A549 (cell line): ENCODE measurements around the gene MBD3L5. TPM values are rescaled to one million over a fixed set of nuclear protein-coding genes. Genes with fewer than 3 reads are reported as not detected.

Experiments
- ATAC-seq, 2 experiments: fragments of 200-7000 bp in 1 of 2; fragments of >200 bp in 1 of 2; cut with Nextera tagmentation in 1 of 2; cut with Tn5 transposase in 1 of 2; 3 replicates each; pipeline versions ENCODE4 v1.8.0 to v1.9.1; 2018 to 2020; ENCODE audit warnings: mild to moderate bottlenecking in 1 of 2, moderate library complexity in 1 of 2
- CTCF ChIA-PET: fragments of 300-600 bp; sonication (Branson Sonifier 250); formaldehyde crosslinking; extraction: SDS; loops from one replicate; lab custom pipeline; 2021; ENCODE audit warnings: antibody characterized with exemption, inconsistent platforms; lab: Yijun Ruan, JAX
- POLR2A ChIA-PET: fragments of 350-600 bp; formaldehyde crosslinking; extraction: SDS; loops from one replicate; lab custom pipeline; 2021; ENCODE audit warnings: antibody characterized with exemption, inconsistent platforms; lab: Yijun Ruan, JAX
- DNase-seq, 2 experiments: peaks; one replicate each; pipeline versions ENCODE4 v3.0.0 to v3.0.0-alpha.2; 2011 to 2016; ENCODE audit warnings: low read depth in 1 of 2, low spot score in 1 of 2
- FAIRE-seq: peaks from 2 replicates; lab custom pipeline; 2011; peaks lifted over from hg19 to GRCh38; lab: Jason Lieb, UNC
- H3K27ac ChIP-seq, 2 experiments: fragments of >200 bp; sonication (Bioruptor Twin); formaldehyde crosslinking; 3 replicates each; pipeline ENCODE4 v1.5.1; 2016 to 2017
- H3K4me1 ChIP-seq: fragments of >200 bp; sonication (Bioruptor Twin); formaldehyde crosslinking; 3 replicates; pipeline ENCODE4 v1.6.1; 2016
- H3K4me2 ChIP-seq: fragments of >200 bp; sonication (Bioruptor Twin); formaldehyde crosslinking; 3 replicates; pipeline ENCODE4 v1.6.1; 2016
- H3K4me3 ChIP-seq: fragments of >200 bp; sonication (Bioruptor Twin); formaldehyde crosslinking; 3 replicates; pipeline ENCODE4 v1.5.1; 2016
- H3K9me3 ChIP-seq: fragments of >200 bp; sonication (Bioruptor Twin); formaldehyde crosslinking; 3 replicates; pipeline ENCODE4 v1.6.1; 2016
- ATOH8 ChIP-seq: fragments of 250-450 bp; sonication (Bioruptor Pico); IDR thresholded peaks from 2 replicates; pipeline ENCODE4 v1.5.0; 2020; ENCODE audit warnings: low read depth, mild to moderate bottlenecking, moderate library complexity
- BCL3 ChIP-seq: fragments of >200 bp; sonication (Bioruptor Twin); formaldehyde crosslinking; IDR thresholded peaks from 3 replicates; pipeline ENCODE4 v1.6.1; 2016
- CBX2 ChIP-seq: fragments of 200-600 bp; sonication (generic); IDR thresholded peaks from 2 replicates; pipeline ENCODE4 v1.6.1; 2016; ENCODE audit warnings: low read depth, mild to moderate bottlenecking, borderline replicate concordance
- CBX8 ChIP-seq: fragments of 200-600 bp; sonication (generic); IDR thresholded peaks from 2 replicates; pipeline ENCODE4 v1.6.1; 2016
- E2F6 ChIP-seq: IDR thresholded peaks from 2 replicates; pipeline ENCODE4 v1.6.1; 2012; ENCODE audit warnings: low read depth, borderline replicate concordance
- ELK1 ChIP-seq: fragments of 150-350 bp; IDR thresholded peaks from 2 replicates; pipeline ENCODE4 v1.6.1; 2014; ENCODE audit warnings: low read depth, mild to moderate bottlenecking, low read length
- FOSB ChIP-seq: fragments of 250-450 bp; sonication (Bioruptor Pico); IDR thresholded peaks from 2 replicates; pipeline ENCODE4 v1.5.0; 2020; ENCODE audit warnings: mild to moderate bottlenecking, moderate library complexity
- FOSL2 ChIP-seq, 2 experiments: fragments of 450-650 bp in 1 of 2; fragments of >200 bp in 1 of 2; sonication (Bioruptor Twin) in 1 of 2; formaldehyde crosslinking; IDR thresholded peaks; 2 replicates each; pipeline versions ENCODE4 v1.5.0 to v1.6.1; 2016 to 2020; ENCODE audit warnings: mild to moderate bottlenecking in 1 of 2, moderate library complexity in 1 of 2
- HMGXB4 ChIP-seq: fragments of 250-450 bp; sonication (Bioruptor Pico); IDR thresholded peaks from 2 replicates; pipeline ENCODE4 v1.5.0; 2021; ENCODE audit warnings: mild to moderate bottlenecking, moderate library complexity, borderline replicate concordance
- JUN ChIP-seq, 2 experiments: fragments of >200 bp; sonication (Bioruptor Twin); formaldehyde crosslinking; IDR thresholded peaks; 2 replicates in 1 of 2; 3 replicates in 1 of 2; pipeline ENCODE4 v1.6.1; 2016 to 2017
- JUNB ChIP-seq: fragments of >200 bp; sonication (Bioruptor Twin); formaldehyde crosslinking; IDR thresholded peaks from 2 replicates; pipeline ENCODE4 v1.6.1; 2016
- KDM5A ChIP-seq: fragments of 200-600 bp; sonication (generic); IDR thresholded peaks from 2 replicates; pipeline ENCODE4 v1.6.1; 2016; ENCODE audit warnings: antibody characterized with exemption, mild to moderate bottlenecking
- MAFK ChIP-seq: fragments of 450-650 bp; IDR thresholded peaks from 2 replicates; pipeline ENCODE4 v1.6.1; 2014; ENCODE audit not compliant: partially characterized antibody
- POLR2A ChIP-seq: IDR thresholded peaks from 2 replicates; pipeline ENCODE4 v1.6.1; 2012; ENCODE audit warnings: mild to moderate bottlenecking, low read length
- RAD21 ChIP-seq, 2 experiments: fragments of >200 bp in 1 of 2; sonication (Bioruptor Twin) in 1 of 2; formaldehyde crosslinking in 1 of 2; IDR thresholded peaks in 1 of 2; conservative IDR thresholded peaks in 1 of 2; 2 replicates in 1 of 2; 3 replicates in 1 of 2; pipeline ENCODE4 v1.6.1; 2012 to 2018; ENCODE audit warnings: inconsistent platforms in 1 of 2
- RARB ChIP-seq: fragments of 250-450 bp; sonication (Bioruptor Pico); IDR thresholded peaks from 2 replicates; pipeline ENCODE4 v1.8.0; 2021; ENCODE audit warnings: mild to moderate bottlenecking, moderate library complexity
- REST ChIP-seq: fragments of 200-600 bp; sonication (generic); IDR thresholded peaks from 2 replicates; pipeline ENCODE4 v1.6.1; 2016; ENCODE audit warnings: antibody characterized with exemption, mild to moderate bottlenecking, moderate library complexity
- RFX5 ChIP-seq: fragments of 450-650 bp; IDR thresholded peaks from 2 replicates; pipeline ENCODE4 v1.7.1; 2014; ENCODE audit warnings: antibody characterized with exemption, mild to moderate bottlenecking, moderate library complexity
- TFCP2L1 ChIP-seq: fragments of 250-450 bp; sonication (Bioruptor Pico); IDR thresholded peaks from 2 replicates; pipeline ENCODE4 v1.5.0; 2021; ENCODE audit warnings: mild to moderate bottlenecking
- TP53 ChIP-seq: fragments of 250-450 bp; sonication (Bioruptor Pico); IDR thresholded peaks from 2 replicates; pipeline ENCODE4 v1.5.0; 2021; ENCODE audit warnings: mild to moderate bottlenecking, moderate library complexity
- WGBS: methylation state at CpG from one replicate; pipeline ENCODE4 v1.1.6; 2017; ENCODE audit errors: missing lambda C conversion rate; 5-methylcytosine and 5-hydroxymethylcytosine counted together
- polyA plus RNA-seq, 4 experiments: library from polyadenylated mRNA; depleted of rRNA in 3 of 4; stranded (reverse); fragments of >200 nt; fragmentation: RNase III in 1 of 4; extraction: RNeasy Plus Mini Kit Qiagen cat#74134 plus additional on column Dnase treatment in 1 of 4; gene quantifications; 2 replicates in 3 of 4; 3 replicates in 1 of 4; pipeline ENCODE4 v1.2.3, GENCODE V29; 2011 to 2017

Gene MBD3L5
- polyA plus RNA-seq, 2 of the 4 experiments (the other 2 are of a cell fraction), result not detected

GRCh38 chr19:6996810-6997209 lies 33.6 kb upstream of the MBD3L5 start (continued):
- TF ChIP-seq REST, result no peak
- no peak for TF ChIP-seq BCL3
- no peak for TF ChIP-seq ELK1

- no peak for ATAC-seq
- H3K27ac ChIP-seq, result no peak overlapping the region
- FAIRE-seq, result no peak
- ChIA-PET CTCF (interaction anchor here (0.6 kb wide), 1 partner anchor 654 kb away, joined by 3 read pairs; no protein-coding TSS in a partner anchor), POLR2A (no interaction called here)
- no peaks in the 10 kb centered on the region for H3K9me3 ChIP-seq
- H3K4me1 ChIP-seq, result no peaks in the 10 kb centered on the region
- no peak for DNase-seq
- no peak overlapping the region for H3K4me3 ChIP-seq
- no peak overlapping the region for H3K4me2 ChIP-seq
- WGBS, result 65% methylated on average over 15 of the region's 15 CpGs
- no peak for TF ChIP-seq RAD21 (conservative IDR thresholded peaks at IDR 0.05 in 1 of 2, IDR thresholded peaks at IDR 0.05 in 1 of 2)
- TF ChIP-seq POLR2A, result no peak
- no peak for TF ChIP-seq E2F6
- TF ChIP-seq ATOH8 (CRISPR knock-in tag), result no peak
- TF ChIP-seq FOSL2 (IDR thresholded peaks at IDR 0.05), result no peak
- TF ChIP-seq FOSL2 (CRISPR knock-in tag; IDR thresholded peaks at IDR 0.05), result 0 out of 2 replicates have a peak, but pooled peaks have one; percentile 16
- no peak for TF ChIP-seq KDM5A
Observed at GRCh38 chr19:6997679-6998445, 32.5 kb upstream of the MBD3L5 start.

GRCh38 chr19:6999933-7000332 lies 30.4 kb upstream of the MBD3L5 start:
- ATAC-seq (no peak), DNase-seq (no peak), FAIRE-seq (no peak)
- WGBS, result 4% methylated on average over 7 of the region's 7 CpGs
- no peak overlapping the region for H3K27ac ChIP-seq
- no peaks in the 10 kb centered on the region for H3K4me1 ChIP-seq
- ChIA-PET POLR2A (no interaction called here), CTCF (no interaction called here)
- TF ChIP-seq RFX5 (no peak), JUN (IDR thresholded peaks at IDR 0.05) (no peak), TP53 (CRISPR knock-in tag) (no peak), FOSB (no peak), RARB (CRISPR knock-in tag) (no peak), FOSL2 (IDR thresholded peaks at IDR 0.05) (no peak), FOSL2 (CRISPR knock-in tag; IDR thresholded peaks at IDR 0.05) (no peak), JUNB (no peak), TFCP2L1 (CRISPR knock-in tag) (no peak), MAFK (no peak), RAD21 (conservative IDR thresholded peaks at IDR 0.05 in 1 of 2, IDR thresholded peaks at IDR 0.05 in 1 of 2) (no peak), ELK1 (no peak), CBX2 (no peak), HMGXB4 (CRISPR knock-in tag) (no peak), CBX8 (no peak), BCL3 (no peak)
- H3K9me3 ChIP-seq, result no peaks in the 10 kb centered on the region
- H3K4me2 ChIP-seq, result no peak overlapping the region
- no peak overlapping the region for H3K4me3 ChIP-seq
